Colon (tissue), 2 donors: ENCODE data around the gene ZBED4.
"Not testable (repeated sequence)": the region's sequence is repeated elsewhere in the genome, so short reads cannot be mapped to it uniquely, and the experiment has no call there.

Experiments used
- FAIRE-seq: peaks from 2 replicates; lab custom pipeline; 2012; peaks lifted over from hg19 to GRCh38; lab: Jason Lieb, UNC
- donor health status: control.
- donor health status: control.

The ZBED4 gene

GRCh38 chr22:49827271-49827852, 26.3 kb upstream of the ZBED4 start:
- FAIRE-seq = no peak

- no peak for FAIRE-seq
Measured at GRCh38 chr22:49827853-49828598, 25.6 kb upstream of the ZBED4 start, which contains the start of gene BRD1. Gene BRD1, minus strand, starts transcription at chr22:49827873. Its CDS starts 3,556 bp downstream, at chr22:49824317.

- FAIRE-seq = no peak
Measured at GRCh38 chr22:49828599-49828965, 25.1 kb upstream of the ZBED4 start.

- FAIRE-seq = no peak
Measured at GRCh38 chr22:49829044-49829853, 24.4 kb upstream of the ZBED4 start.

- FAIRE-seq = no peak
Measured at GRCh38 chr22:49833340-49834007, 20.2 kb upstream of the ZBED4 start.

- no peak for FAIRE-seq
Measured at GRCh38 chr22:49838771-49839717, 14.6 kb upstream of the ZBED4 start.

GRCh38 chr22:49845241-49845640, 8.4 kb upstream of the ZBED4 start:
- FAIRE-seq = no peak

GRCh38 chr22:49845666-49846459, 7.8 kb upstream of the ZBED4 start:
- no peak for FAIRE-seq

- no peak for FAIRE-seq
Measured at GRCh38 chr22:49847751-49848689, 5.6 kb upstream of the ZBED4 start.

GRCh38 chr22:49848690-49849160, 4.9 kb upstream of the ZBED4 start:
- FAIRE-seq = no peak

GRCh38 chr22:49849161-49850020, 4.3 kb upstream of the ZBED4 start:
- no peak for FAIRE-seq

GRCh38 chr22:49850021-49850911, 3.4 kb upstream of the ZBED4 start:
- FAIRE-seq = no peak

GRCh38 chr22:49850959-49851802, 2.5 kb upstream of the ZBED4 start:
- no peak for FAIRE-seq

- not testable (repeated sequence) for FAIRE-seq
Measured at GRCh38 chr22:49852568-49852897, 1.1 kb upstream of the ZBED4 start.

- FAIRE-seq = no peak
Measured at GRCh38 chr22:49853981-49854831, 562 bp downstream of the ZBED4 start.
